Activated T-cell treated with anti-CD3 and anti-CD28 coated beads for 1 hour (primary cell): ENCODE data around the gene VPS33A.

Experiments
- DNase-seq: peaks from one replicate; pipeline ENCODE4 v3.0.0-alpha.2; 2020; ENCODE audit warnings: low read depth

Gene VPS33A

GRCh38 chr12:122250536-122250935, 15.8 kb downstream of the VPS33A start:
- no peak for DNase-seq

GRCh38 chr12:122250047-122250446, 16.2 kb downstream of the VPS33A start:
- no peak for DNase-seq

- no peak for DNase-seq
Observed at GRCh38 chr12:122245553-122245952, 20.7 kb downstream of the VPS33A start.

GRCh38 chr12:122244565-122245371, 21.5 kb downstream of the VPS33A start:
- no peak for DNase-seq

GRCh38 chr12:122243965-122244364, 22.3 kb downstream of the VPS33A start:
- no peak for DNase-seq

GRCh38 chr12:122238861-122239260, 27.4 kb downstream of the VPS33A start:
- no peak for DNase-seq

GRCh38 chr12:122235741-122236140, 30.6 kb downstream of the VPS33A start:
- no peak for DNase-seq

- no peak for DNase-seq
Observed at GRCh38 chr12:122232691-122233090, 33.6 kb downstream of the VPS33A start.

- no peak for DNase-seq
Observed at GRCh38 chr12:122230798-122231197, 35.5 kb downstream of the VPS33A start.

GRCh38 chr12:122228092-122228491, 38.2 kb downstream of the VPS33A start:
- no peak for DNase-seq

GRCh38 chr12:122227341-122227740, 39.0 kb downstream of the VPS33A start:
- no peak for DNase-seq

- no peak for DNase-seq
Observed at GRCh38 chr12:122226366-122227125, 39.7 kb downstream of the VPS33A start.

GRCh38 chr12:122225683-122226365, 40.5 kb downstream of the VPS33A start, which contains the start of gene DIABLO:
Gene DIABLO, minus strand, starts transcription at chr12:122226052. Its CDS starts 38 bp downstream, at chr12:122226014.
- DNase-seq, result peak; percentile 99

- no peak for DNase-seq
Observed at GRCh38 chr12:122216445-122216844, 49.8 kb downstream of the VPS33A start.

- no peak for DNase-seq
Observed at GRCh38 chr12:122215771-122216170, 50.5 kb downstream of the VPS33A start.

- DNase-seq, result no peak
Observed at GRCh38 chr12:122208073-122208820, 58.0 kb downstream of the VPS33A start.

- DNase-seq, result no peak
Observed at GRCh38 chr12:122207391-122207790, 58.9 kb downstream of the VPS33A start.

GRCh38 chr12:122206976-122207375, 59.3 kb downstream of the VPS33A start:
- DNase-seq, result no peak

- no peak for DNase-seq
Observed at GRCh38 chr12:122206111-122206881, 60.0 kb downstream of the VPS33A start.

- no peak for DNase-seq
Observed at GRCh38 chr12:122205053-122205925, 61.0 kb downstream of the VPS33A start.
